NCI-H69 (cell line): ENCODE measurements around the gene EDRF1.

Experiments used
- DNase-seq: peaks from one replicate; lab custom pipeline; 2025; lab: John Stamatoyannopoulos, UW

EDRF1 gene

DNA sequence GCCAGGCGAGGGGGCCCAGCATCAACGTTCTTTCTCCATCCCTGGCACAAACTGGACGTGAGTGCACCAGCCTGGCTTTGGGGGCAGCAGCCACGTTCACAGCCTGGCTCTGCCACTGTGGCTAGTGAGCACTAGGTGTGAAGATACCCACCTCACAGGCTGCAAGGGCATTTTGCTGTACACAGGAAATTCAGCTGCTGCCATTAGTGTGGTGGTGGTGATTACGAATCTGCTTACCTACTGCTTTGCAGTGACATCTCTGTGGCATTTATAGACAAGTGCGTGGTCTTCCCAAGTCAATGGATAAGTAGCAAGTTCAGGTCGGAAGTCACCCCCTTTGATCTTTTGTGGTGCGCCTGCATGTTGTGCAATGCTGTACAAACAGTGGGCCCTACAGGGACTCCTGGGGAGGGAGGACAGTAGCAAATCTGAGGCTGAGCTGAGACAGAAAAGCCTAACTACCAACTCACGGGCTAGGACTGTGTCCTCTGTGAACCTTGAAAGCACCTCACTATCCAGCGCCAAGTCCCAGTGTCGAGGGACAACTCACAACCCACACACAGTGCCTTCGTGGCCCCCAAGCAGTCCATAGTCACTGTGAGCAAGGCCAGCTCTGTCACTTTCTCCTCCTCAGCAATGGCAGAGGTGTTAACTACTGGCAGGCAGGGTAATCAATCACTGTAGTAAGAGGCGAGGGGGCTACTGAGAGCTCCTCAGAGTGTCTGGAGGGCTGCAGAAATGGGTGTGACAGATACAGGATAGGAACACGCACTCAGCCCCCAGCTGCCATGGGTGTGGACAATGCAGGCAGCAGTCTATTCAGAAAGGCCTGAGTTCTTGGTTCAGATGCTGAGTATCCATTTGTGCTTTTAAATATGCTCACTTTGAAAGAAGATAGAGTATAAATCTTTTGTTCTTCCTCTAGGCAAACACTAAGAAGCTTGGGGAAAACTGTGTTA, 73.1 kb downstream of the EDRF1 start:
- no peak for DNase-seq

DNA sequence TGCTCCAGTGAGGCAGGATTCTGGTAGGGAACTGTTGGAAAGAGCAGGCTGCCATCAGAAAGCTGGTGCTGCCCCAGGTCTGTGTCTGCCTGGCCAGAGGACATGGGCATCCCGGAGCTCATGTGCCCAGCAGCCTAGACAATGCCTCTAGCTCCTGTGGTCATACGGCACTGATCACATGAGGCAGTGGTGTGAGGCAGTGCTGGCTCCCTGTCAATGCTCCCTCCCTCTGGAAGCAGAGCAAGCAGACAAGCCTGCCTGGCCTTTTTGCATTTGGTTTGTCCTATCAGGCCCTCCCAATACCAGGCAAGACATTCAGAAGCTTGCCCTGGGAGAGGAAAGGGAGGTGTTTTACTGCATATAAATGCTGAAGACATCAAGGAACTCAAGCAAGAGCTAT, 75.6 kb downstream of the EDRF1 start:
- no peak for DNase-seq

DNA sequence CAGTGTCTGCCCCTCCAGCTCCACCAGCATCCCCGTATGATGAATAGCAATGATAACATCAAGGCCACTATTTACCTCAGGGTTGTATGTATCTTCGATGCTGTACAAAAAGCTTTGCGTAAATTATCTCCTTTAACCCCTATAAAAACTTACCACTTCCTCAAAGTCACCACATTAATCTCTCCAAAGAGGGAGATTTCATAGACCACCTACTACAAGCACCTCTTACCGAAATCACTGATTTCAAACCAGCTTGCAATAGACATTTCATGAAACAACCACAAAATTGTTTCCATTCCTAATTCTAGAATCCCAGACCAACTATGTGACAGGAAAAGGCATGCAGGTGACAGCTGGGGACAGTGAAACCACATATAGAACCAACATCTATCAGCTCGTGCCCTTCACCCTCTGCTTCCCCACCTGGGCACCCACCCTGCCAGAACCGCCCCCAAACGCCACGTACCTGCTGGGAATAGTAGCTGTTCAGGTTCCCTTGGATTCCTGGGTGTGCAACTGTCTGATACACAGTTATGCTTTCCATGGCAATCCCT, 76.2 kb downstream of the EDRF1 start:
- DNase-seq: no peak

DNA sequence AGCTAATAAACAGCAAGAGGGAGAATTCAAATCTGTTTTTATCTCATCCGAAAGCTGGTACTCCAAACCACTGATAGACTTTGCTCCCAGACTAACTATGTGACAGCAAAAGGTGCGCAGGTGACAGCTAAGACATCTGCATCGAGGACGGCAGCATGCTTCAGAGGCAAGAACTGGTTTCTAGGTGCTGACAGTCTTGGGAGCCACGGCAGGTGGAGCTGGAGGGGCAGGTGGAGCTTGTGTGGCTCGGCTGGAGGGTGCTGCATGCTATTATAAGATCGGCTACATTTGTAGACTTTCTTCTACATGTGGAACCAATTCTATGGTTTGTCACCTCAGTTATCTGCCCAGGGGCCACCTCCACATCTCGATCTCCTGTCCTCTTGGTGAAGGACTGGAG, 77.9 kb downstream of the EDRF1 start:
- no peak for DNase-seq

DNA sequence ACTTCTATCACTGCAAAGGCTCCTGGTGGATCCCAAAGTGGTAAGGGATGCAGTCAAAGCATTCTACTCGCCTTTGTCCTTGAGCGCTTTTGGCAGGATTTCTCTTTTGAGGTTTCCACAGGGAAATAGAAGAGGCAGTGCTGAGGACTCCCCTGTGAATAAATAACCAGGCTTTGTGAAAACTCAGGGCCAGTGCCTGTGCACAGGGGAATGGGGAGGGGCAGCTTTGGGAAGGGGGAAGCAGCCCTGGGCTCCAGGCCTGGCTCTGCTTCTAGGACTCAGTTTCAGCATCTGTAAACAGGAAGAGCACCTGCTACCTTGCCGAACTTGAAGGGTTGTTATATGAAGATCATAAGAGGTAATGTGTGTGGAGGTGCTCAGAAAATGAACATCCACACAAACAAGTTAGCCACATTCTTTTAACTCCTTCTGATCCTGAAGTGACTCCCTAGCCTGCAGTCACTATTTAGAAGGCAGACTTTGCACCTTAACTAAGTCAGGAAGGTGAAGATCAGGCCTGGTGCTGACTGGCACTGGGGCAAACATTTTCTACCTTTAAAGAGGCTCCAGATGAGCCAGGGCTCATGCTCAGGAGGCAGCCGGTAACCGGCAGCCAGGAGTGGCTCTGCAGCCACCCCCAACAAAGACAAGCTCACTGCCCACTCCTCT, 78.6 kb downstream of the EDRF1 start:
- DNase-seq: no peak

DNA sequence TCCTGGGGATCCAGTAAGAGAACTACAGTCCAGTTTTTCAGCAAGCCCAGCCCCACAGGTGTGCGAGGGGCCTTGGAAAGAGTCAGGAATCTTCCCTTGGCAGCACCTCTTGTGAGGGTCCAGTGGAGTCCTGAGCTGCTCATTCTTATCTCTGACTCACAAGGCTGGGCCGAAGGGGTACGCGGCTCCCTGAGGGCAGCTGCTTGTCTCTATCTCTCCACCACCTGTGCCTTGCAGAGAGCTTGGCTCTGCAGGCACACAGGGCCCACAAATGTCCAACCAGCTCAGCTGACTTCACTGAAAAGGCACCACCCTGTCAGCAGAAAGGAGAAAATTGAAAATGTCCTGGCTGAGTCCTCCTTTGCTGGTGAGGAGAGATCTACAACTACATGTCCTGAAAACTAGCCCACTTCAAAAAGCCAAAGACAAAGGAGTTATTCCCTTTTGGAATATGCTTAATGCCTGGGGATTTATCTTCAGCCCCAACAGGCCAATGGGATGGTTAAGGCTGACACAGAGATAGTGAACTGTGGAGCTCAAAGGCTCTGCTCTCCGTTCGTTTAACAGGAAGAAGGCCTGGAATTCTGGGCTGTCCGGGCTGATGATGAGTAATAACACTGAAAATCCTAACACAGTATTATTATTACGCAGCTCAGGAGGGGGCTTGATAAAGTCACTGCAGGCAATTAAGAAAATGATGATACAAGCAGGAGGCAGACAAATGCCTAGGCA, 80.1 kb downstream of the EDRF1 start:
- no peak for DNase-seq

DNA sequence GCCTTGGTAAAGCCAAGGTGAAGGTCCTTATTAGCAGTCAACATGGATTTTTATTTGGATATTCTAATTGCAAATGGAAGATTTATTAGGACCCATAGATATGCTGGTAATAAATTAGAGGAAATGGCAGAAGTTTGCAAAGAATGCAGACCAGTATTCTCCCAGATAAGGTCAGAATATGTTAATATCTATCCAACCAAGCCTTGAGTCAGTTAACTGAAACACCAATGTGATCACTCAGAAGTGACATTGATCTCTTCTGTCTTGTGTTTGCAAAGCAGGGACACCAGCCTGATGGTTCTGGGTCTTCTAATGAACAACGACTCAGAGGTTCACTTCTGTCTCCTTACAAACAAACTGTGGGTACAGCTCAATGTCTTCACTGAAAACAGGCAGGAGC, 82.1 kb downstream of the EDRF1 start:
- DNase-seq: no peak

DNA sequence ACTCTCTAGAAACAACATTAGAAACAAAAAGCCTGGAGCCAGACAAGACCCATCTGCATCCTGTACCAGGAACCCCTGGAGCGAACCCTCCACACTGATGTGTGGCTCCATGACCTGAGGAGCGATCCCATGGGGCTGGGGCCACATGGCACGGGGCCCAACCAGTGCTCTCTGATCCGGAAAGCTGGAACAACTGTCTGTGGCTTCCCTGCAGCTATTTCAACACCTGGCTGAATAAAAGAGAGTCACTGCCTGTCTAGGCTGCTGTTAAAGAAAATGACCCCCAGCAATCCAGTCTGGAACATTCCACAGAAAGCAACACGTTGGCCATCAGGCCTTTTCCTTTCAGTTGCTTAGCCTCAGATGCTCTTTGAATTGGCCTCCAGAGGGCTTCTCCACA, 82.6 kb downstream of the EDRF1 start:
- DNase-seq: peak; percentile 38

DNA sequence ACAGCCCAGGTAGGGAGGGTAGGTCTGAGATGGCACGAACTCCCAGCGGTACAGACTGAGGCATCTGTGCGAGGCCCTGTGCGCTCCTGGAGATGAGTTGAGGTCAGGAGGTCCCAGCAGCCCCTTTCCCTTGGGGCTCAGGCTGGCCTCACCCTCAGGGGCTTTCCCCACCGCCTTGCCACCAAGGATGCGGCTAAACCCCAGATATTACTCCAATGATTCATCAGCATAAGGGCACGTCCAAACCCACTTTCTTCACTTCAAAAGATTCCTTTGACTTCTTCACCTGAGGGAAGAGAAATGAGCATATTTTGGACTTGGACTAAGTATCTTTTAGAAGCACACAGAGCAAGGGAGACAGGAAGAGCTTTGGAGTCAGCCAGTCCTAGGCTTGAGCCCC, 83.2 kb downstream of the EDRF1 start:
- DNase-seq: no peak

DNA sequence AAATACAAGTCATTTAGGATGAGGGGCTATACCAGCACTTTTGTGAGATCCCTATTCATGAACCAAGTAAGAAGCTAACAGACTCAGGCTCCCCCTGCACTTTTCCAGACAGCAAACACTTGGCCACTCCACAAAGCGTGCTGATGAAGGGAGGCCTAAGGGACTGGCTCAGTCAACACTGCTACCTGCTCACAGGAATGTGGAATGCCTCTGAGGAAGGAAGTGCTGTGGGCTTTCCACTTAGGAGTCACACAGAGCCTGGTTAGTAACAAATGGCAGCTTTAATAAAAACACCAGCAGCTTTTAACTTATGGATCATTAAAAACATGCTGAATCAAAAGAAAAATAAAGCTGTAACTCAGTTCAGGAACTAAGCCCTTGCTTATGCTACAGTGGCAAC, 88.5 kb downstream of the EDRF1 start:
- DNase-seq: no peak

DNA sequence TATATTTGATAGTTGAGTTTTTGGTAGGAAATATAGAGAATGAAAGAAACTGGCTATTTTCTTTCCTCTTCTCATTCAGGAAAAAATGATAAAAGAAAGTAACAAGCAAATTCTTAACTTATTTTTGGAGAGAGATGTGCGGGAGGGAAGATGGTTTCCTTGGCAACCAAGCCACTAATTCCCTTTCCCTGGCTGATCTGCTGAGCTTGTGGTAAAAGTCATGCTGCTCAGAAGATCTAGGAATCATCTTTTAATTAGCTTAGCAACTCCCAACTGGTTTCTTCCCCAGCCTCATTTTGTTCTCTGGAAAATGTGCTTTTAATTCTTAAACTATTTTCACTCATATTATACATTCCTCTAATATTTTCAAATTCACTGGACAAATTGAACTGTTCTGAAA, 91.7 kb downstream of the EDRF1 start:
- no peak for DNase-seq

DNA sequence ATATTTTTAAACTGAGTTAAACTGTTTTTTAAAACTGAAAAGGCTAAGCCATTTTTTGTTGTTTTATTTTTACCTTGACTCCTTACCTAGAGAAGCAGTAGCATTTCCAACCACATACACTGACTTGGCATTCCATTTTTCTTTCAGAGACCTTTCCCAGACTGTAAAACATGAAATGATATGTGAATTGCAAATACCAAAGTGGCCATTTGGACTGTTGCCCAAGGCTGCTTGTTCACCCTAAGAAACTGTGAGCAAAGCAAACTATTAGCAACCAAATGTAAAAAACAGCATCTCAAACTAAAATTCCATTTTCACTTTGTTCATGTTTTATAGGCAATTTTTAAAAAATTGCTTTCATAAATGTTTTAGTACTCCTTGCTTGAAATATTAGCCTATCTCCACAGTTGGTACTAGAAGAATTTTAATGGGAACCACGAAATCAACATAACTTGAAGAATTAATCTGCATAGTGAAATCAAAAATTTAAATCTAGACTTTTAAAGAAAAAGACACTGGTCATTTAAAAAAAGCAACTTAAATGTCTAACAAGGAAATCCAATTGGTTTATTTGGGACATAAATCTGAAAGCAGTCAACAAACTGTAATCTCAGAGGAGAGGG, 92.7 kb downstream of the EDRF1 start:
- no peak for DNase-seq
